Measurements from ENCODE around the gene TNRC18. TPM values are rescaled to one million over a fixed set of nuclear protein-coding genes. Genes with fewer than 3 reads are reported as not detected.

TNRC18 gene
- polyA plus RNA-seq, 1 of the 3 experiments (the other 2 are of a cell fraction): 34.4 TPM

DNA sequence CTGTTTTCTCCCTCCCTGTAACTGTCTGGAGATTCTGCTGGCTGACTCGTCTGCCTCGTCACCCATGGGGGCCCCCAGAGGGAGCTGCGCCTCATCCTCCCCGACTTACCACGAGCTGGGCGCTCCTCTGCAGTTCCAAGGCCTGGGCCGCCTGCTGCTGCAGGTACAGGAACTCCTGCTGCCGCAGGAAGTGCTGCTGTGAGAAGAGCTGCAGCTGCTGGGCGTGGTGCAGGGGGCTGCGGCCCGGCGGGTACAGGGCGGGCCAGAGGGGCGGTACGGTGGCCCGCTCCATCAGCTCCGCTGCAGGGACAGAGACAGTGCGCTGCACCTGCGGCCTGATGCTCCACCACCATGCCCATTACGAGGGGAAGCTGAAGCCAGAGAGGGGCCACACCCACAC is 47.7 kb downstream of the TNRC18 start:
- peaks cover 96% of the 10 kb centered on the region for H3K79me2 ChIP-seq (ENCODE audit: insufficient read depth)
- 95% methylated on average over 20 of the region's 20 CpGs for WGBS (ENCODE audit: low lambda C conversion rate)
- no peaks in the 10 kb centered on the region for H3K9me3 ChIP-seq
- TF ChIP-seq JUND (IDR thresholded peaks at IDR 0.05): no peak
- TF ChIP-seq, protein P1, sequence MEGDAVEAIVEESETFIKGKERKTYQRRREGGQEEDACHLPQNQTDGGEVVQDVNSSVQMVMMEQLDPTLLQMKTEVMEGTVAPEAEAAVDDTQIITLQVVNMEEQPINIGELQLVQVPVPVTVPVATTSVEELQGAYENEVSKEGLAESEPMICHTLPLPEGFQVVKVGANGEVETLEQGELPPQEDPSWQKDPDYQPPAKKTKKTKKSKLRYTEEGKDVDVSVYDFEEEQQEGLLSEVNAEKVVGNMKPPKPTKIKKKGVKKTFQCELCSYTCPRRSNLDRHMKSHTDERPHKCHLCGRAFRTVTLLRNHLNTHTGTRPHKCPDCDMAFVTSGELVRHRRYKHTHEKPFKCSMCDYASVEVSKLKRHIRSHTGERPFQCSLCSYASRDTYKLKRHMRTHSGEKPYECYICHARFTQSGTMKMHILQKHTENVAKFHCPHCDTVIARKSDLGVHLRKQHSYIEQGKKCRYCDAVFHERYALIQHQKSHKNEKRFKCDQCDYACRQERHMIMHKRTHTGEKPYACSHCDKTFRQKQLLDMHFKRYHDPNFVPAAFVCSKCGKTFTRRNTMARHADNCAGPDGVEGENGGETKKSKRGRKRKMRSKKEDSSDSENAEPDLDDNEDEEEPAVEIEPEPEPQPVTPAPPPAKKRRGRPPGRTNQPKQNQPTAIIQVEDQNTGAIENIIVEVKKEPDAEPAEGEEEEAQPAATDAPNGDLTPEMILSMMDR (IDR thresholded peaks at IDR 0.05): no peak
- no peak for TF ChIP-seq FOSL2 (IDR thresholded peaks at IDR 0.05; ENCODE audit: borderline replicate concordance, low read depth)
- no peak for TF ChIP-seq EP300 (IDR thresholded peaks at IDR 0.05; ENCODE audit: borderline replicate concordance in 1 of 2, low read depth in 1 of 2, low read length in 1 of 2)
- no peak for TF ChIP-seq POLR2AphosphoS5 (IDR thresholded peaks at IDR 0.05; ENCODE audit: low read depth, low read length)
- no peak for TF ChIP-seq FOXM1 (IDR thresholded peaks at IDR 0.05; ENCODE audit: low read depth)
- no peak for TF ChIP-seq TEAD4 (IDR thresholded peaks at IDR 0.05; ENCODE audit: borderline replicate concordance, insufficient read depth)
- TF ChIP-seq, protein P2, sequence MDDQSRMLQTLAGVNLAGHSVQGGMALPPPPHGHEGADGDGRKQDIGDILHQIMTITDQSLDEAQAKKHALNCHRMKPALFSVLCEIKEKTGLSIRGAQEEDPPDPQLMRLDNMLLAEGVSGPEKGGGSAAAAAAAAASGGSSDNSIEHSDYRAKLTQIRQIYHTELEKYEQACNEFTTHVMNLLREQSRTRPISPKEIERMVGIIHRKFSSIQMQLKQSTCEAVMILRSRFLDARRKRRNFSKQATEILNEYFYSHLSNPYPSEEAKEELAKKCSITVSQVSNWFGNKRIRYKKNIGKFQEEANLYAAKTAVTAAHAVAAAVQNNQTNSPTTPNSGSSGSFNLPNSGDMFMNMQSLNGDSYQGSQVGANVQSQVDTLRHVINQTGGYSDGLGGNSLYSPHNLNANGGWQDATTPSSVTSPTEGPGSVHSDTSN (IDR thresholded peaks at IDR 0.05): no peak
- no peak for TF ChIP-seq YY1 (IDR thresholded peaks at IDR 0.05; ENCODE audit: low read depth)
- TF ChIP-seq EZH2phosphoT487 (IDR thresholded peaks at IDR 0.05; ENCODE audit: borderline replicate concordance, low read depth): no peak
- TF ChIP-seq RAD21 (IDR thresholded peaks at IDR 0.05; ENCODE audit: low read length): no peak
- no peak overlapping the region for H3K27ac ChIP-seq (ENCODE audit: low read depth in 2 of 2, low read length in 1 of 2)
- H3K4me3 ChIP-seq (ENCODE audit: low read depth in 2 of 2, low read length in 1 of 2): no peak overlapping the region
- no peak for DNase-seq
- no peak overlapping the region for H3K9ac ChIP-seq
- peaks cover 84% of the 10 kb centered on the region for H4K20me1 ChIP-seq (ENCODE audit: insufficient read depth)
- no peak overlapping the region for H3K4me2 ChIP-seq
- H3K27me3 ChIP-seq (ENCODE audit: insufficient read depth): no peaks in the 10 kb centered on the region
- H3K4me1 ChIP-seq (ENCODE audit: control insufficient read depth in 1 of 2, insufficient read depth in 2 of 2, low read depth in 1 of 2, low read length in 1 of 2): no peaks in the 10 kb centered on the region
- CTCF ChIA-PET: interaction anchor here (1.1 to 4.6 kb wide), 3 partner anchors 11 to 136 kb away, joined by 3 to 40 read pairs (median 6); no protein-coding TSS in a partner anchor
- peaks cover 18 to 35% of the 10 kb centered on the region in 2 experiments for H3K36me3 ChIP-seq (replicated peaks in 1 of 2; ENCODE audit: control insufficient read depth in 1 of 2, insufficient read depth in 2 of 2, low read length in 1 of 2)
- POLR2A ChIA-PET: no interaction called here
- H3K9me2 ChIP-seq: no peaks in the 10 kb centered on the region
- no peaks in the 10 kb centered on the region for H3F3A ChIP-seq (replicated peaks; ENCODE audit: insufficient read depth)
- H2AFZ ChIP-seq (ENCODE audit: low read depth): no peak overlapping the region

DNA sequence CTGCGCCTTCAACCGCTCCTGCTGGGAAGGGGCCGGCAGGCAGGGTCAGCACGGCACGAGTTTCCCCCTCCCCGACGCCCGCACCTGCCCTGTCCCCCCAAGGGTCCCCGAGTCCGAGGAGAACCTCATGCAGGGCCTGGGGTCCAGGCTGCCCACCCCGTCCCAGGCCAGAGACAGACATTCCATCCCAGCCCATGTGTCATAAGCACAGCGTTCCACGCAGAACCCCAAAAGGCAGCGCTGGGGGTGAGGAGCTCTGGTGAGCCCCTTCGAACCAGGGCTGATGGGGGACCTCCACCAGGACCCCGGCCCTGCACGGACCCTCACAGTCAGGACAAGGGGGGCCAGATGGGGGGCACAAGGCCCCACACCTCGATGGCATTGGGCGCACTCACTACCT is 49.2 kb downstream of the TNRC18 start:
- Histone ChIP-seq H3K27ac (ENCODE audit: low read depth in 2 of 2, low read length in 1 of 2) (no peak overlapping the region), H4K20me1 (ENCODE audit: insufficient read depth) (peaks cover 84% of the 10 kb centered on the region), H3K9me2 (no peaks in the 10 kb centered on the region), H3K27me3 (ENCODE audit: insufficient read depth) (no peaks in the 10 kb centered on the region), H3K4me1 (ENCODE audit: control insufficient read depth in 1 of 2, insufficient read depth in 2 of 2, low read depth in 1 of 2, low read length in 1 of 2) (no peaks in the 10 kb centered on the region), H3K9ac (no peak overlapping the region), H3K79me2 (ENCODE audit: insufficient read depth) (peaks cover 96% of the 10 kb centered on the region), H2AFZ (ENCODE audit: low read depth) (no peak overlapping the region), H3K36me3 (replicated peaks in 1 of 2; ENCODE audit: control insufficient read depth in 1 of 2, insufficient read depth in 2 of 2, low read length in 1 of 2) (peaks cover 29 to 41% of the 10 kb centered on the region in 2 experiments), H3K4me2 (no peak overlapping the region), H3F3A (replicated peaks; ENCODE audit: insufficient read depth) (no peaks in the 10 kb centered on the region), H3K4me3 (ENCODE audit: low read depth in 2 of 2, low read length in 1 of 2) (no peak overlapping the region), H3K9me3 (no peaks in the 10 kb centered on the region)
- ChIA-PET POLR2A (no interaction called here), CTCF (interaction anchor here (1.5 to 4.6 kb wide), 2 partner anchors 10 to 77 kb away, joined by 4 to 40 read pairs; no protein-coding TSS in a partner anchor)
- 95% methylated on average over 16 of the region's 19 CpGs for WGBS (ENCODE audit: low lambda C conversion rate)
- TF ChIP-seq YY1 (IDR thresholded peaks at IDR 0.05; ENCODE audit: low read depth): no peak
- no peak for TF ChIP-seq RCOR1 (IDR thresholded peaks at IDR 0.05; ENCODE audit: low read length)
- TF ChIP-seq, protein P3, sequence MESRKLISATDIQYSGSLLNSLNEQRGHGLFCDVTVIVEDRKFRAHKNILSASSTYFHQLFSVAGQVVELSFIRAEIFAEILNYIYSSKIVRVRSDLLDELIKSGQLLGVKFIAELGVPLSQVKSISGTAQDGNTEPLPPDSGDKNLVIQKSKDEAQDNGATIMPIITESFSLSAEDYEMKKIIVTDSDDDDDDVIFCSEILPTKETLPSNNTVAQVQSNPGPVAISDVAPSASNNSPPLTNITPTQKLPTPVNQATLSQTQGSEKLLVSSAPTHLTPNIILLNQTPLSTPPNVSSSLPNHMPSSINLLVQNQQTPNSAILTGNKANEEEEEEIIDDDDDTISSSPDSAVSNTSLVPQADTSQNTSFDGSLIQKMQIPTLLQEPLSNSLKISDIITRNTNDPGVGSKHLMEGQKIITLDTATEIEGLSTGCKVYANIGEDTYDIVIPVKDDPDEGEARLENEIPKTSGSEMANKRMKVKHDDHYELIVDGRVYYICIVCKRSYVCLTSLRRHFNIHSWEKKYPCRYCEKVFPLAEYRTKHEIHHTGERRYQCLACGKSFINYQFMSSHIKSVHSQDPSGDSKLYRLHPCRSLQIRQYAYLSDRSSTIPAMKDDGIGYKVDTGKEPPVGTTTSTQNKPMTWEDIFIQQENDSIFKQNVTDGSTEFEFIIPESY (IDR thresholded peaks at IDR 0.05; ENCODE audit: borderline replicate concordance, low read depth): no peak
- TF ChIP-seq ELF1 (IDR thresholded peaks at IDR 0.05): no peak
- no peak for TF ChIP-seq FOSL2 (IDR thresholded peaks at IDR 0.05; ENCODE audit: borderline replicate concordance, low read depth)
- TF ChIP-seq, protein P2 (IDR thresholded peaks at IDR 0.05): no peak
- TF ChIP-seq, protein P1 (IDR thresholded peaks at IDR 0.05): no peak
- TF ChIP-seq SMC3 (IDR thresholded peaks at IDR 0.05; ENCODE audit: low read depth, low read length): no peak
- TF ChIP-seq EZH2phosphoT487 (IDR thresholded peaks at IDR 0.05; ENCODE audit: borderline replicate concordance, low read depth): no peak
- no peak for TF ChIP-seq EP300 (IDR thresholded peaks at IDR 0.05; ENCODE audit: borderline replicate concordance in 1 of 2, low read depth in 1 of 2, low read length in 1 of 2)
- no peak for DNase-seq

Measured in SK-N-SH (cell line).